ENCODE measurements around the gene CREBBP.

Gene CREBBP

GRCh38 chr16:3722508-3722907, 158.0 kb downstream of the CREBBP start:
- no peaks in the 10 kb centered on the region for H3K9me3 ChIP-seq (ENCODE audit: severe bottlenecking)
- no peak overlapping the region for H3K27ac ChIP-seq (ENCODE audit: poor library complexity, severe bottlenecking)
- no peak for ATAC-seq (ENCODE audit: low read depth)
- no peaks in the 10 kb centered on the region for H3K4me1 ChIP-seq (ENCODE audit: insufficient read depth, poor library complexity, severe bottlenecking)
- no peak for DNase-seq (ENCODE audit: low spot score)
- no peaks in the 10 kb centered on the region for H3K27me3 ChIP-seq (ENCODE audit: insufficient read depth, poor library complexity, severe bottlenecking)
- peaks cover 4% of the 10 kb centered on the region; the same call in 1 of the 2 replicates for H3K36me3 ChIP-seq (ENCODE audit: low read depth)
- TF ChIP-seq, protein P1, sequence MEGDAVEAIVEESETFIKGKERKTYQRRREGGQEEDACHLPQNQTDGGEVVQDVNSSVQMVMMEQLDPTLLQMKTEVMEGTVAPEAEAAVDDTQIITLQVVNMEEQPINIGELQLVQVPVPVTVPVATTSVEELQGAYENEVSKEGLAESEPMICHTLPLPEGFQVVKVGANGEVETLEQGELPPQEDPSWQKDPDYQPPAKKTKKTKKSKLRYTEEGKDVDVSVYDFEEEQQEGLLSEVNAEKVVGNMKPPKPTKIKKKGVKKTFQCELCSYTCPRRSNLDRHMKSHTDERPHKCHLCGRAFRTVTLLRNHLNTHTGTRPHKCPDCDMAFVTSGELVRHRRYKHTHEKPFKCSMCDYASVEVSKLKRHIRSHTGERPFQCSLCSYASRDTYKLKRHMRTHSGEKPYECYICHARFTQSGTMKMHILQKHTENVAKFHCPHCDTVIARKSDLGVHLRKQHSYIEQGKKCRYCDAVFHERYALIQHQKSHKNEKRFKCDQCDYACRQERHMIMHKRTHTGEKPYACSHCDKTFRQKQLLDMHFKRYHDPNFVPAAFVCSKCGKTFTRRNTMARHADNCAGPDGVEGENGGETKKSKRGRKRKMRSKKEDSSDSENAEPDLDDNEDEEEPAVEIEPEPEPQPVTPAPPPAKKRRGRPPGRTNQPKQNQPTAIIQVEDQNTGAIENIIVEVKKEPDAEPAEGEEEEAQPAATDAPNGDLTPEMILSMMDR (IDR thresholded peaks at IDR 0.05; ENCODE audit: poor library complexity, severe bottlenecking), result no peak
- no peak overlapping the region for H3K4me3 ChIP-seq (ENCODE audit: severe bottlenecking)

GRCh38 chr16:3720418-3720817, 160.1 kb downstream of the CREBBP start:
- Histone ChIP-seq H3K36me3 (ENCODE audit: low read depth) (peaks cover 9% of the 10 kb centered on the region), H3K27me3 (ENCODE audit: insufficient read depth, poor library complexity, severe bottlenecking) (no peaks in the 10 kb centered on the region), H3K4me1 (ENCODE audit: insufficient read depth, poor library complexity, severe bottlenecking) (no peaks in the 10 kb centered on the region), H3K9me3 (ENCODE audit: severe bottlenecking) (no peaks in the 10 kb centered on the region), H3K4me3 (ENCODE audit: severe bottlenecking) (no peak overlapping the region), H3K27ac (ENCODE audit: poor library complexity, severe bottlenecking) (no peak overlapping the region)
- no peak for ATAC-seq (ENCODE audit: low read depth)
- DNase-seq (ENCODE audit: low spot score), result no peak
- TF ChIP-seq, protein P1 (IDR thresholded peaks at IDR 0.05; ENCODE audit: poor library complexity, severe bottlenecking), result no peak

DNA sequence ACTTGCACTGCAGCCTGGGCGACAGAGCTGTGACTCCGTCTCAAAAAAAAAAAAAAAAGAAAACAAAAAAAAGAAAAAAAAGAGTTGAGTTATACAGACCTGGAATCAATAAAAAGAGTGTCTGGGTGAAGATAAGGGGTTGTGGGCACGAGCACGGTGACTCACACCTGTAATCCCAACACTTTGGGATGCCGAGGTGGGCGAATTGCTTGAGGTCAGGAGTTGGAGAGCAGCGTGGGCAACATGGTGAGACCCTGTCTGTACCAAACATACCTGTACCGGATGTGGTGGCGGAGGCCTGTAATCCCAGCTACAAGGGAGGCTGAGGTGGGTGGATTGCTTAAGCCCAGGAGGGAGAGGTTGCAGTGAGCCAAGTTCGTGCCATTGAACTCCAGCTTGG, 161.9 kb downstream of the CREBBP start:
- Histone ChIP-seq H3K4me1 (ENCODE audit: insufficient read depth, poor library complexity, severe bottlenecking) (no peaks in the 10 kb centered on the region), H3K27ac (ENCODE audit: poor library complexity, severe bottlenecking) (no peak overlapping the region), H3K4me3 (ENCODE audit: severe bottlenecking) (no peak overlapping the region), H3K27me3 (ENCODE audit: insufficient read depth, poor library complexity, severe bottlenecking) (no peaks in the 10 kb centered on the region), H3K9me3 (ENCODE audit: severe bottlenecking) (no peaks in the 10 kb centered on the region), H3K36me3 (ENCODE audit: low read depth) (peaks cover 24% of the 10 kb centered on the region)
- TF ChIP-seq, protein P1 (IDR thresholded peaks at IDR 0.05; ENCODE audit: poor library complexity, severe bottlenecking), result no peak
- ATAC-seq (ENCODE audit: low read depth) (no peak), DNase-seq (ENCODE audit: low spot score) (no peak)

- ATAC-seq (ENCODE audit: low read depth), result no peak
- H3K27ac ChIP-seq (ENCODE audit: poor library complexity, severe bottlenecking), result peak overlapping the region; percentile 50
Measured at GRCh38 chr16:3718019-3718391, 162.5 kb downstream of the CREBBP start.

More at GRCh38 chr16:3718019-3718391, 162.5 kb downstream of the CREBBP start:
- H3K4me3 ChIP-seq (ENCODE audit: severe bottlenecking), result peak overlapping the region; percentile 88
- DNase-seq (ENCODE audit: low spot score), result no peak
- no peaks in the 10 kb centered on the region for H3K9me3 ChIP-seq (ENCODE audit: severe bottlenecking)
- H3K36me3 ChIP-seq (ENCODE audit: low read depth), result peaks cover 30% of the 10 kb centered on the region
- H3K4me1 ChIP-seq (ENCODE audit: insufficient read depth, poor library complexity, severe bottlenecking), result no peaks in the 10 kb centered on the region
- no peaks in the 10 kb centered on the region for H3K27me3 ChIP-seq (ENCODE audit: insufficient read depth, poor library complexity, severe bottlenecking)
- TF ChIP-seq, protein P1 (IDR thresholded peaks at IDR 0.05; ENCODE audit: poor library complexity, severe bottlenecking), result no peak

All from RWPE2 (cell line).